Measurements from ENCODE around the gene LETM1. TPM values are rescaled to one million over a fixed set of nuclear protein-coding genes. Genes with fewer than 3 reads are reported as not detected.
A peak's percentile ranks its signal among the peaks of the same experiment; 100 is the strongest.

Gene LETM1
- total and polyA plus RNA-seq, 2 of the 13 experiments (the other 11 are each of a cell fraction or from before 2014, with no cell fraction given): 9.7 to 41.6 TPM

GRCh38 chr4:1864076-1865008, 8.4 kb upstream of the LETM1 start (continued):
- TF ChIP-seq CREBL2 (CRISPR knock-in tag; IDR thresholded peaks at IDR 0.05; ENCODE audit: borderline replicate concordance) (no peak), ZNF619 (CRISPR knock-in tag; IDR thresholded peaks at IDR 0.05) (0 out of 2 replicates have a peak, but pooled peaks have one; percentile 53), THAP9 (CRISPR knock-in tag; IDR thresholded peaks at IDR 0.05; ENCODE audit: borderline replicate concordance) (peak; percentile 93), ATF7 (IDR thresholded peaks at IDR 0.05) (no peak), ATF7 (CRISPR knock-in tag; IDR thresholded peaks at IDR 0.05) (no peak), NCOA2 (CRISPR knock-in tag; IDR thresholded peaks at IDR 0.05) (0 out of 2 replicates have a peak, but pooled peaks have one; percentile 22), DBP (CRISPR knock-in tag; IDR thresholded peaks at IDR 0.05; ENCODE audit: not compliant biosample characterization) (no peak), ZNF3 (CRISPR knock-in tag; IDR thresholded peaks at IDR 0.05) (no peak), MBD4 (IDR thresholded peaks at IDR 0.05; ENCODE audit: borderline replicate concordance, low read length) (no peak)
- TF ChIP-seq, protein P1, sequence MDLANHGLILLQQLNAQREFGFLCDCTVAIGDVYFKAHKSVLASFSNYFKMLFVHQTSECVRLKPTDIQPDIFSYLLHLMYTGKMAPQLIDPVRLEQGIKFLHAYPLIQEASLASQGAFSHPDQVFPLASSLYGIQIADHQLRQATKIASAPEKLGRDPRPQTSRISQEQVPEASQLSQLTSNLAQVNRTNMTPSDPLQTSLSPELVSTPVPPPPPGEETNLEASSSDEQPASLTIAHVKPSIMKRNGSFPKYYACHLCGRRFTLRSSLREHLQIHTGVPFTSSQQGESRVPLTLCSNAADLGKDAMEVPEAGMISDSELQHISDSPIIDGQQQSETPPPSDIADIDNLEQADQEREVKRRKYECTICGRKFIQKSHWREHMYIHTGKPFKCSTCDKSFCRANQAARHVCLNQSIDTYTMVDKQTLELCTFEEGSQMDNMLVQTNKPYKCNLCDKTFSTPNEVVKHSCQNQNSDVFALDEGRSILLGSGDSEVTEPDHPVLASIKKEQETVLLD (CRISPR knock-in tag; IDR thresholded peaks at IDR 0.05; ENCODE audit: low read depth): no peak
- TF ChIP-seq, protein P2, sequence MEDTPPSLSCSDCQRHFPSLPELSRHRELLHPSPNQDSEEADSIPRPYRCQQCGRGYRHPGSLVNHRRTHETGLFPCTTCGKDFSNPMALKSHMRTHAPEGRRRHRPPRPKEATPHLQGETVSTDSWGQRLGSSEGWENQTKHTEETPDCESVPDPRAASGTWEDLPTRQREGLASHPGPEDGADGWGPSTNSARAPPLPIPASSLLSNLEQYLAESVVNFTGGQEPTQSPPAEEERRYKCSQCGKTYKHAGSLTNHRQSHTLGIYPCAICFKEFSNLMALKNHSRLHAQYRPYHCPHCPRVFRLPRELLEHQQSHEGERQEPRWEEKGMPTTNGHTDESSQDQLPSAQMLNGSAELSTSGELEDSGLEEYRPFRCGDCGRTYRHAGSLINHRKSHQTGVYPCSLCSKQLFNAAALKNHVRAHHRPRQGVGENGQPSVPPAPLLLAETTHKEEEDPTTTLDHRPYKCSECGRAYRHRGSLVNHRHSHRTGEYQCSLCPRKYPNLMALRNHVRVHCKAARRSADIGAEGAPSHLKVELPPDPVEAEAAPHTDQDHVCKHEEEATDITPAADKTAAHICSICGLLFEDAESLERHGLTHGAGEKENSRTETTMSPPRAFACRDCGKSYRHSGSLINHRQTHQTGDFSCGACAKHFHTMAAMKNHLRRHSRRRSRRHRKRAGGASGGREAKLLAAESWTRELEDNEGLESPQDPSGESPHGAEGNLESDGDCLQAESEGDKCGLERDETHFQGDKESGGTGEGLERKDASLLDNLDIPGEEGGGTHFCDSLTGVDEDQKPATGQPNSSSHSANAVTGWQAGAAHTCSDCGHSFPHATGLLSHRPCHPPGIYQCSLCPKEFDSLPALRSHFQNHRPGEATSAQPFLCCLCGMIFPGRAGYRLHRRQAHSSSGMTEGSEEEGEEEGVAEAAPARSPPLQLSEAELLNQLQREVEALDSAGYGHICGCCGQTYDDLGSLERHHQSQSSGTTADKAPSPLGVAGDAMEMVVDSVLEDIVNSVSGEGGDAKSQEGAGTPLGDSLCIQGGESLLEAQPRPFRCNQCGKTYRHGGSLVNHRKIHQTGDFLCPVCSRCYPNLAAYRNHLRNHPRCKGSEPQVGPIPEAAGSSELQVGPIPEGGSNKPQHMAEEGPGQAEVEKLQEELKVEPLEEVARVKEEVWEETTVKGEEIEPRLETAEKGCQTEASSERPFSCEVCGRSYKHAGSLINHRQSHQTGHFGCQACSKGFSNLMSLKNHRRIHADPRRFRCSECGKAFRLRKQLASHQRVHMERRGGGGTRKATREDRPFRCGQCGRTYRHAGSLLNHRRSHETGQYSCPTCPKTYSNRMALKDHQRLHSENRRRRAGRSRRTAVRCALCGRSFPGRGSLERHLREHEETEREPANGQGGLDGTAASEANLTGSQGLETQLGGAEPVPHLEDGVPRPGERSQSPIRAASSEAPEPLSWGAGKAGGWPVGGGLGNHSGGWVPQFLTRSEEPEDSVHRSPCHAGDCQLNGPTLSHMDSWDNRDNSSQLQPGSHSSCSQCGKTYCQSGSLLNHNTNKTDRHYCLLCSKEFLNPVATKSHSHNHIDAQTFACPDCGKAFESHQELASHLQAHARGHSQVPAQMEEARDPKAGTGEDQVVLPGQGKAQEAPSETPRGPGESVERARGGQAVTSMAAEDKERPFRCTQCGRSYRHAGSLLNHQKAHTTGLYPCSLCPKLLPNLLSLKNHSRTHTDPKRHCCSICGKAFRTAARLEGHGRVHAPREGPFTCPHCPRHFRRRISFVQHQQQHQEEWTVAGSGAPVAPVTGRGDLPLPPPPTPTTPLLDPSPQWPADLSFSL (CRISPR knock-in tag; IDR thresholded peaks at IDR 0.05): no peak
- TF ChIP-seq, protein P3, sequence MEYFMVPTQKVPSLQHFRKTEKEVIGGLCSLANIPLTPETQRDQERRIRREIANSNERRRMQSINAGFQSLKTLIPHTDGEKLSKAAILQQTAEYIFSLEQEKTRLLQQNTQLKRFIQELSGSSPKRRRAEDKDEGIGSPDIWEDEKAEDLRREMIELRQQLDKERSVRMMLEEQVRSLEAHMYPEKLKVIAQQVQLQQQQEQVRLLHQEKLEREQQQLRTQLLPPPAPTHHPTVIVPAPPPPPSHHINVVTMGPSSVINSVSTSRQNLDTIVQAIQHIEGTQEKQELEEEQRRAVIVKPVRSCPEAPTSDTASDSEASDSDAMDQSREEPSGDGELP (IDR thresholded peaks at IDR 0.05; ENCODE audit: borderline replicate concordance, low read depth): peak; percentile 53; the same call in 1 of the 2 replicates
